ENCODE data around the gene TAS1R2.
"Not testable (repeated sequence)": the region's sequence is repeated elsewhere in the genome, so short reads cannot be mapped to it uniquely, and the experiment has no call there.

TAS1R2 gene

GRCh38 chr1:18868801-18869424 is 9.5 kb upstream of the TAS1R2 start:
- DNase-seq (ENCODE audit: low read depth): no peak

- DNase-seq (ENCODE audit: low read depth): no peak
These were observed 8.9 kb upstream of the TAS1R2 start for GRCh38 chr1:18868354-18868753.

DNA sequence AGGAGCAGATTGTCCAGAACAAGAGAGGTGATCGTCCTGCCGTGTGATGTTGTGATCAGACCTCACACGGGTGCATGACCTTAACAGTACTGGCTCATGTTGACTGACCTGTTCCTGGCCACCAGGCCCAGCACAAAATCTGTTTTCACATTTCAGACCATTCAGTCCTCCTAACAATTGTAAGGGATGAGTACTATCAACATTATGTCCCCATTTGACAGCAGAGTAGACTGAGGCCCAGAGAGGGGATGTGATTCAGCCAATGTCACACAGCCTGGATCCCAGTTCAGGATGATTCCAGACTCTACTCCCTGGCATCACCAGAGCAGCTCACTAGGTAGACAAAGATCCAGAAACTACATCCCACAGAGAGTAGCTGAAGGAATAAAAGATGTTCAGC is 7.4 kb upstream of the TAS1R2 start:
- no peak for DNase-seq (ENCODE audit: low read depth)

GRCh38 chr1:18866314-18866713 is 6.9 kb upstream of the TAS1R2 start:
- no peak for DNase-seq (ENCODE audit: low read depth)

DNA sequence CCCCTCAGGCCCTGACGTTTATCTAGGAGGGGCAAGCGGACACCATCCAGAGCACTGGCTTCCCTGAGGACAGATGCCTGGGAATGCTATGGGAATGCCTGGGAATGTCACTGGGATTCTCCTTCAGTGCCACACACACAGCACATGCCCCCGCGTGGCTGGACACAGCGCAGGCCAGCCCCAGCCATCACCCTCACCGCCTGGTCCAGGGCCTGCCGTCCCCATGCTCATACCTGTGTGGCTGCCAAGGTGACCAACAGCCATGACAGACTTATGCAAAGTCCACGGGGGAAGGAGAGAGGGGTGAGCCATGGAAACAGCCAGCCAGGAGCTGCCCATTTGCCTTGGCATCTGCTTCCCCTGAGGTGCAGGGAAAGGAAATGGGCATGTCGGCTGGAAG is 5.7 kb upstream of the TAS1R2 start:
- no peak for DNase-seq (ENCODE audit: low read depth)

GRCh38 chr1:18861590-18861989 is 2.1 kb upstream of the TAS1R2 start:
- no peak for DNase-seq (ENCODE audit: low read depth)

GRCh38 chr1:18861082-18861481 is 1.6 kb upstream of the TAS1R2 start:
- DNase-seq (ENCODE audit: low read depth): no peak

DNA sequence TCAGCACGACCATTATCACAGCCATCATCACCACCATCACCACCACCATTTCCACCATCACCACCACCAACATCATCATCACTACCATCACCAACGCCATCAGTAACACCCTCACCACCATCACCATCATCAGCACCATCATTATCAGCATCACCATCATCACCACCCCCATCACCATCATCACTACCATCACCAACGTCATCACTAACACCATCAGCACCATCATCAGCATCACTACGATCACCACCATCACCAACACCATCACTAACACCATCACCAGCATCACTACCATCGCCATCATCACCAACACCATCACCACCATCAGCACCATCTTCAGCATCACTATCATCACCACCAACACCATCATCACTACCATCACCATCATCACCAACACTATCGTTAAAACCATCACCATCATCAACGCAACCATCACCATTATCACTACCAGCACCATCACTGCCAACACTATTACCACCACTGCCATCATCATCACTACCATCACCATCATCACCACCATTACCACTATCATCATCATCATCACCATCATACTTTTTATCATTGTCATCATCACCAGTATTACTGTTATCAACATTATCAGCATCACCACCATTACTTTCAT is 1.3 kb downstream of the TAS1R2 start:
- no peak for DNase-seq (ENCODE audit: low read depth)

GRCh38 chr1:18856435-18856834 is 3.0 kb downstream of the TAS1R2 start:
- no peak for DNase-seq (ENCODE audit: low read depth)

GRCh38 chr1:18855573-18855972 is 3.9 kb downstream of the TAS1R2 start:
- no peak for DNase-seq (ENCODE audit: low read depth)

DNA sequence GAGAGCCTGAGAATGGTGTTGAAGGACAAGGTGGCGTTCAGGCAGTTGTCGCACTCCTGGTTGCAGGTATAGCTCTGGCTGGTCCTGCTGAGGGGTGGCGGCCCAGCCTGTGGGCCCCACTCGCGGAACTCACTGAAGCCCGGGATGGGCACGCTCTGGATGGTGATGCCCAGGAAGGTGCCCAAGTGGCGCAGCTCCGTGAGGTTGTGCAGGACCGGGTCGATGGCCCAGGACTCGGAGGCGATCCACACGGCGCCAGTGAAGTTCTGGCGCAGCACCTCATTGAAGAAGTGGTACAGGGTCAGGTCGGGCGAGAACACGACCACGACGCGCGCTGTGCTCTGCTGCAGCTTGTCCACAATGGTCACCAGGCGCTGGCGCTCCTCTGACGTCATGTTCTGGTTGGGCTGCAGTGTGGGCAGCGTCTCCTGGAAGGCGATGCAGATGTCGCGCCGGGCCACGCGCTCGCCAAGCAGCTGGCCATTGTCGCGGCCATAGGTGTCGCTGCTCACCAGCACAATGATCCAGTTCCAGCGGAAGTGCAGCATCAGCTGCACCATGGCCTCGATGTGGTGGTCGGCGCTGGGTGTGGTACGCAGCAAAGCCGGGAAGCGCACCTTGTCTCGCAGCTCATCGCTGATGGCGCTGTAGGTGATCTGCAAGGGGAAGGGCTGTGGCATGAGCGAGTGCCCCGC is 5.0 kb downstream of the TAS1R2 start:
- DNase-seq (ENCODE audit: low read depth): no peak

GRCh38 chr1:18852501-18852900 is 7.0 kb downstream of the TAS1R2 start:
- DNase-seq (ENCODE audit: low read depth): no peak

DNA sequence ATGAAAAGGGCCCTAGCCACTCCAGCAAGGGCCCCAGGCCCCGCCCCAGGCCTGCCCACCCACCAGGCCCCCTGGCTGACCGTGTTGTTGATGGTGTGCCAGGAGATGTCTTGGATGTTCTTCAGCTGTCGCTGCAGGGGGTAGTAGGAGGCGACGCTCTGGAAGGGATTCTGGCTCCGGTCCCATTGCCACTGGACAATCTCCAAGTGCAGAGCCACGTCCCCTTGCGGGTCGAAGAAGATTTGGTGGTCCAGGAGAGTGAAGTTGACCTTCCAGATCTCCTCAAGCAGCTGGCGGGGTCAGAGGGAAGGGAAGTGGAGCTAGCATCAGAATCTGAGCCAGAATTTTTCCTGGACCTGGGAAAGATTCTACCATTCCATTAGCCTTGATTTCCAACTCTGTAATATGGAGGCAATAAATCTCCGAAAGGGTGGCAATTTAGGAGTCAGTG is 10.2 kb downstream of the TAS1R2 start:
- DNase-seq (ENCODE audit: low read depth): no peak

DNA sequence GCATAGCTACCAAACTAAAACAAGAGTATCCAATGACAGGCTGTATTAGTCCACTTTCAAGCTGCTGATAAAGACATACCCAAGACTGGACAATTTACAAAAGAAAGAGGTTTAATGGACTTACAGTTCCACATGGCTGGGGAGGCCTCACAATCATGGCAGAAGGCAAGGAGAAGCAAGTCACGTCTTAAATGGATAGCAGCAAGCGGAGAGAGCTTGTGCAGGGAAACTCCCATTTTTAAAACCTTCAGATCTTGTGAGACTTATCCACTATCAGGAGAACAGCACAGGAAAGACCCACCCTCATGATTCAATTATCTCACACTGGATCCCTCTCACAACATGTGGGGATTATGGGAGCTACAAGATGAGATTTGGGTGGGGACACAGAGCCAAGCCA is 11.7 kb downstream of the TAS1R2 start:
- not testable (repeated sequence) for DNase-seq (ENCODE audit: low read depth)

DNA sequence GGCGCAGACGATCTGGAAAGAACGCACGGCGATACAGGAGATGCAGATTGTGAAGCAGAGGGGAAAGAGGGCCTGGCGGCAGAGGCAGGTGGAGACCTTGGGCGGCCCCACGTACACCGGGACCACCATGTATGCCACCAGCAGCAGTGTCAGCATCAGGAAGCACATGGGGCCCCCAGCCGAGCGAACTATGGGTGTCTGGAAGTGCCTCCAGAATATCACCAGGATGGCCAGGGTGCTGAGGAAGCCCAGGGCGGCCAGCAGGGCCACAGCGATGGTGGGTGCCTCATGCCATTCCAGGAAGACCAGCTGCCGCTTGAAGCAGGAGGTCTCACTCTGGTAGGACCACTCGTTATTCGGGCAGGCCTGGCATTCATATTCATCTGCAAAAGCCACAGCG is 19.3 kb downstream of the TAS1R2 start:
- no peak for DNase-seq (ENCODE audit: low read depth)

DNA sequence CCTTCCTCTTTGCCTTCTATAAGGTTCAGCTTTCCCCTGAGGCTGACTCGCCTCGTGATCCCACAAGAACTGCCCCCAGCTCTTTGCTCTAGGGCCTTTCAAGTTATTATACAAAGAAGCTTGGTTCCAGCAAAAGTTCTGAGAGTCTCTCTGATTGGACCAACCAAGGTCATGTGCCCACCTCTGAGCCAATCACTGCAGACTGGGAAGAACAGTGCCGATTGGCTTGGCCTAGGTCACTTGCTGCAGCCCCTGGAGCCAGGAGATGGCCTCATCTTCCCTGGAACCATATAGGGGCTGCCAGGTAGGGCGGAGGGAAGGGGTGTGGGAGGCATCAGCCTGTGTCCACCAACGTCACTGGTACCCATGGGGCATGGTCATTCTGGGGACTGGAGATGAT is 22.8 kb downstream of the TAS1R2 start:
- DNase-seq (ENCODE audit: low read depth): no peak

DNA sequence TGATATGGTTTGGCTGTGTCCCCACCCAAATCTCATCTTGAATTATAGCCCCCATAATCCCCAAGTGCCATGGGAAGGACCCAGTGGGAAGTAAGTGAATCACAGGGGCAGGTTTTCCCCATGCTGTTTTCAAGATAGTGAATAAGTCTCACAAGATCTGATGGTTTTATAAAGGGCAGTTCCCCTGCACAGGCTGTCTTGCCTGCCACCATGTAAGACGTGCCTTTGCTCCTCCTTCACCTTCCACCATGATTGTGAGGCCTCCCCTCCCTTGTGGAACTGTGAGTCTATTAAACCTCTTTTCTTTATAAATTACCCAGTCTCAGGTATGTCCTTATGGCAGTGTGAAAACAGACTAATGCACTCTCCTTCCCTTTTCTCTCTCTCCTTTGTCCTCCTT is 27.1 kb downstream of the TAS1R2 start:
- DNase-seq (ENCODE audit: low read depth): not testable (repeated sequence)

GRCh38 chr1:18831656-18832055 is 27.8 kb downstream of the TAS1R2 start:
- DNase-seq (ENCODE audit: low read depth): no peak

DNA sequence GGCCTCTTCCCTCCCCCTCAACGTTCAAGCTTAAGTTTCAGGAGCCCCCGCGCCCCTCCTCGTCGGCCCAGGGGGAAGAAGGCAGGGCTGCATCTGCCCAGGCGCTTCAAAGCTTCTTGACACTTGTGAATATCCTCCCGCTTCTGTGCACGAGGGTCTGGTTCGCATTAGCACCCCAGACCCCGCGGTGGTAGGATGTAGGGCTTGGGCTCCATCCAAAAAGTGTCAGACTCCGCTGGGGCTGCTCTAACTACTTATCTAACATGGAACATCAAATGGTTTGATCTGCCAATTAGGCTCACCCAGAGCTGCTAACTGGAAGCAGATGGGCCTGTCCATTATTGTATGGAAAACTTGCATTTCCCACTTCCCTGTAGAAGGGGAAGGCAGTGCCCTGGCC is 28.9 kb downstream of the TAS1R2 start:
- no peak for DNase-seq (ENCODE audit: low read depth)

DNA sequence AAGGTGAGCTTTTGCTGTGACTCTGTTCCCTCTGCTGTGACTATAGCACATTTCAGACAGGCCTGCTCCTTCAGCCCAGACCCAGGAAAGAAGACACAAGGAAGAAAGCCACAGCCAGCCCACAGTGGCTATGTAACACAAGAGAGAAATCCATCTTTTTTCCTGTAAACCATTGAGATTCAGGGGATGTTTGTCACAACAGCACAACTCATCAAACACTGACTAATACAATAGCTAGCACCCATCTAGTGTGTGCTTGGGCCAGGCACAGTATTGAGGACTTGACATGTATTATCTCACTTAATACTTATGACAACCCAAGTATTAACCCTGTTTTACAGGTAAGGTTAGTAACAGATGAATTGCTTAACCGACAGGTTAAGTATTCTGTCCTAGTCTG is 29.8 kb downstream of the TAS1R2 start:
- no peak for DNase-seq (ENCODE audit: low read depth)

DNA sequence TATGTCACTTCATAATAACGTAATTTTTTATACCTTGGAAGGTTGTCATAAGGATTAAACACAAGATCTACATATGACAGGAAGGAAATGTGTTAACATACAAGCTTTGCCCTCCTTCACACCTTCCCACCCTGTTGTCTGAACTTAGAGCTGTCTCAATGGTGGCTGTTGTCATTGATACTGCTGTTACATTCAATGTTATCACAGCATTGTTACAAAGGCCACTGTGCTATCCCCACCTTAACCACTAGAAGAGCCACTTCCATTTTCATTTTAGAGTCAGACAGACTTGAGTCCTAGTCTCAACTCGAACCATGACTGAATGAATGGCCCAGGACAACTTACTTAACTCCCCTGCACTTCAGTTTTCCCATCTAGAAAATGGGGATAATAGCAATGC is 31.2 kb downstream of the TAS1R2 start:
- DNase-seq (ENCODE audit: low read depth): no peak

GRCh38 chr1:18823438-18823837 is 36.0 kb downstream of the TAS1R2 start:
- DNase-seq (ENCODE audit: low read depth): no peak

GRCh38 chr1:18820791-18821641 is 38.4 kb downstream of the TAS1R2 start:
- DNase-seq (ENCODE audit: low read depth): peak; percentile 66
